RWPE1 (cell line): ENCODE measurements around the gene ZNF501.
A peak's percentile ranks its signal among the peaks of the same experiment; 100 is the strongest.

Experiments used
- CTCF ChIA-PET: fragments of 350-600 bp; sonication (Branson Sonifier 250); formaldehyde crosslinking; extraction: SDS; loops from one replicate; lab custom pipeline; 2021; lab: Yijun Ruan, JAX
- POLR2A ChIA-PET: fragments of 400-600 bp; formaldehyde crosslinking; extraction: SDS; loops from one replicate; lab custom pipeline; 2020; ENCODE audit warnings: antibody characterized with exemption; ENCODE audit not compliant: low non-redundant PET; lab: Yijun Ruan, JAX
- DNase-seq: peaks from one replicate; pipeline ENCODE4 v3.0.0; 2012; ENCODE audit warnings: low spot score
- H3K27ac ChIP-seq: fragments of 450-650 bp; 2 replicates; pipeline ENCODE4 v1.5.1; 2017
- TF ChIP-seq, protein P1 (sequence below): fragments of 450-650 bp; conservative IDR thresholded peaks from 2 replicates; pipeline ENCODE4 v1.5.1; 2017; ENCODE audit warnings: low read depth, mild to moderate bottlenecking

The ZNF501 gene

GRCh38 chr3:44721231-44722102, 8.0 kb upstream of the ZNF501 start:
- no peak overlapping the region for H3K27ac ChIP-seq
- ChIA-PET POLR2A (no interaction called here), CTCF (interaction anchor here (0.8 kb wide), 1 partner anchor 43 kb away, joined by 5 read pairs; no protein-coding TSS in a partner anchor)
- TF ChIP-seq, protein P1, sequence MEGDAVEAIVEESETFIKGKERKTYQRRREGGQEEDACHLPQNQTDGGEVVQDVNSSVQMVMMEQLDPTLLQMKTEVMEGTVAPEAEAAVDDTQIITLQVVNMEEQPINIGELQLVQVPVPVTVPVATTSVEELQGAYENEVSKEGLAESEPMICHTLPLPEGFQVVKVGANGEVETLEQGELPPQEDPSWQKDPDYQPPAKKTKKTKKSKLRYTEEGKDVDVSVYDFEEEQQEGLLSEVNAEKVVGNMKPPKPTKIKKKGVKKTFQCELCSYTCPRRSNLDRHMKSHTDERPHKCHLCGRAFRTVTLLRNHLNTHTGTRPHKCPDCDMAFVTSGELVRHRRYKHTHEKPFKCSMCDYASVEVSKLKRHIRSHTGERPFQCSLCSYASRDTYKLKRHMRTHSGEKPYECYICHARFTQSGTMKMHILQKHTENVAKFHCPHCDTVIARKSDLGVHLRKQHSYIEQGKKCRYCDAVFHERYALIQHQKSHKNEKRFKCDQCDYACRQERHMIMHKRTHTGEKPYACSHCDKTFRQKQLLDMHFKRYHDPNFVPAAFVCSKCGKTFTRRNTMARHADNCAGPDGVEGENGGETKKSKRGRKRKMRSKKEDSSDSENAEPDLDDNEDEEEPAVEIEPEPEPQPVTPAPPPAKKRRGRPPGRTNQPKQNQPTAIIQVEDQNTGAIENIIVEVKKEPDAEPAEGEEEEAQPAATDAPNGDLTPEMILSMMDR: no peak
- DNase-seq: no peak

DNA sequence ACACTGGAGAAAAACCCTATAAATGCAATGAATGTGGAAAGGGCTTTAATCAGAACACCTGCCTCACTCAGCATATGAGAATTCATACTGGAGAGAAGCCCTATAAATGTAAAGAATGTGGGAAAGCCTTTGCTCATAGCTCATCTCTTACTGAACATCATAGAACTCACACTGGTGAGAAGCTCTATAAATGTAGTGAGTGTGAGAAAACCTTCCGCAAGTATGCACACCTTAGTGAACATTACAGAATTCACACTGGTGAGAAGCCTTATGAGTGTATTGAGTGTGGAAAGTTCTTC, 7.4 kb upstream of the ZNF501 start:
- POLR2A ChIA-PET: no interaction called here
- CTCF ChIA-PET: interaction anchor here (0.8 kb wide), 1 partner anchor 44 kb away, joined by 5 read pairs; no protein-coding TSS in a partner anchor
- TF ChIP-seq, protein P1: no peak
- no peak overlapping the region for H3K27ac ChIP-seq
- no peak for DNase-seq

DNA sequence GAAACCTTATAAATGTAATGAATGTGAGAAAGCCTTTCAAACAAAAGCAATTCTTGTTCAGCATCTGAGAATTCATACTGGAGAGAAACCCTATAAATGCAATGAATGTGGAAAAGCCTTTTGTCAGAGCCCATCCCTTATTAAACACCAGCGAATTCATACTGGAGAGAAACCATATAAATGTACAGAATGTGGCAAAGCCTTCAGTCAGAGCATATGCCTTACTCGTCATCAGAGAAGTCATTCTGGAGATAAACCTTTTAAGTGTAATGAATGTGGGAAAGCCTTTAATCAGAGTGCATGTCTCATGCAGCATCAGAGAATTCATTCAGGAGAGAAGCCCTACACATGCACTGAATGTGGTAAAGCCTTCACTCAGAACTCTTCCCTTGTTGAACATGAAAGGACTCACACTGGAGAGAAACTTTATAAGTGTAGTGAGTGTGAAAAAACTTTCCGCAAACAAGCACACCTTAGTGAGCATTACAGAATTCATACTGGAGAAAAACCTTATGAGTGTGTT, 5.3 kb downstream of the ZNF501 start:
- ChIA-PET CTCF (no interaction called here), POLR2A (no interaction called here)
- TF ChIP-seq, protein P1: no peak
- DNase-seq: no peak
- no peak overlapping the region for H3K27ac ChIP-seq

GRCh38 chr3:44761101-44761423, 31.6 kb downstream of the ZNF501 start:
- CTCF ChIA-PET: no interaction called here

GRCh38 chr3:44761424-44762169, 32.2 kb downstream of the ZNF501 start, which contains the start of the genes KIAA1143 and KIF15:
Gene KIAA1143, minus strand, starts transcription at chr3:44761619. Its CDS starts 17 bp downstream, at chr3:44761602.
Gene KIF15, plus strand, starts transcription at chr3:44761794. Its CDS starts 72 bp downstream, at chr3:44761866.
- ChIA-PET POLR2A (interaction anchor here (0.6 to 0.9 kb wide), 2 partner anchors 110 to 232 kb away, joined by 6 to 8 read pairs; no protein-coding TSS in a partner anchor), CTCF (interaction anchor here (0.5 kb wide), 1 partner anchor 15 kb away, joined by 3 read pairs; no protein-coding TSS in a partner anchor)
- TF ChIP-seq, protein P1: no peak
- peak within 1 kb of the TSS; percentile 87 for H3K27ac ChIP-seq
- peak; percentile 82 for DNase-seq

More at GRCh38 chr3:44761101-44761423, 31.6 kb downstream of the ZNF501 start:
- POLR2A ChIA-PET: interaction anchor here (0.9 kb wide), 1 partner anchor 109 kb away, joined by 8 read pairs; no protein-coding TSS in a partner anchor
- peak overlapping the region; percentile 87 for H3K27ac ChIP-seq
- no peak for DNase-seq
- TF ChIP-seq, protein P1: no peak

GRCh38 chr3:44762170-44762677, 32.8 kb downstream of the ZNF501 start:
- no peak for DNase-seq
- peak overlapping the region; percentile 87 for H3K27ac ChIP-seq
- POLR2A ChIA-PET: no interaction called here
- TF ChIP-seq, protein P1: no peak
- CTCF ChIA-PET: interaction anchor here (0.5 to 0.6 kb wide), 2 partner anchors 15 to 96 kb away, joined by 3 read pairs; no protein-coding TSS in a partner anchor
